Measurements from ENCODE around the gene KIF13A.
"Not testable (repeated sequence)": the region's sequence is repeated elsewhere in the genome, so short reads cannot be mapped to it uniquely, and the experiment has no call there.

The KIF13A gene

GRCh38 chr6:17987447-17987696 is at the start of gene KIF13A:
KIF13A (minus strand) TSS chr6:17987635; CDS start chr6:17987463, 172 bp downstream.
- DNase-seq: no peak

GRCh38 chr6:18036781-18037180 is 49.3 kb upstream of the KIF13A start:
- DNase-seq: no peak

DNA sequence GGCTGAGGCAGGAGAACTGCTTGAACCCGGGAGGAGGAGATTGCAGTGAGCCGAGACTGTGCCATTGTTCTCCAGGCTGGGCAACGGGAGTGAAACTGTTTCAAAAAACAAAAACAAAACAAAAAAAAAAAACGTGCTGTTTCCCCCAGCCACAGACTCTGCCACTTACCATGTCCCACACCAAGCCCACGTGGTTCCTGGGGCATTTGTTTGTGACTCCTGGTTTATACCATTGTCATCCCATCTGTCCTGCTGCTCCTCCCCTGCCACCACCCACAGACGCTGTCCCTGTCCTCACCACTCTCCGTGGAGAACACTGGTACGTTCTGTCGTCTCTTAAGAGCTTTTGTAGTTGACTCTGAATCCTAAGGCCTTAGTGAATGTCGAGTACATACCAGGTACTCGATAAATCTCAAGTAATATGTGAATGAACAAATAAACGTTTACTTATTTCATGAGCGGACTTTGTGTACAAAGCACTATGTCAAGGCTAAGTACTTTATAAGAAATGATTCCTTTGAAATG is 48.0 kb upstream of the KIF13A start:
- no peak for DNase-seq

- DNase-seq: no peak
Observed at GRCh38 chr6:18034798-18035202, 47.4 kb upstream of the KIF13A start.

DNA sequence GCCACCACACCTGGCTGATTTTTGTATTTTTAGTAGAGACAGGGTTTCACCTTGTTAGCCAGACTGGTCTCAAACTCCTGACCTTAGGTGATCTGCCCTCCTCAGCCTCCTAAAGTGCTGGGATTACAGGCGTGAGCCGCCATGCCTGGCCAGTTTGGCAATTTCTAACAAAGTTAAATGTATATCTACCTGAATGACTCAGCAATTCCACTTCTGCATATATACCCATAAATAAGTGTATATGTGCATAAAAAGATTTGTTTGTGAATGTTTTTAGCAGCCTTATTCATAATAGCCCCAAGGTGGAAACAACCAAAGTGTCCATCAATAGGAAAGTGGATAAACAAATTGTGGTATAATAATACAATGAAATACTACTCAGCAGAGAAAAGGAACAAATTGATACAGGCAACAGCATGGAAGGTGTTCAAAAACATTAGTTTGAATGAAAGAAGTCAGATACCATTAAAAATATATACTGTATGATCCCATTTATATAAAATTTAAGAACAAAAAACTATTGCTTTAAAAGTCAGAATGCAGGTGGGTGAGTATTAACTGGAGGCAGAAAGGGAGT is 44.3 kb upstream of the KIF13A start:
- DNase-seq: no peak

- no peak for DNase-seq
Observed at GRCh38 chr6:18031189-18031588, 43.8 kb upstream of the KIF13A start.

GRCh38 chr6:18028332-18028731 is 40.9 kb upstream of the KIF13A start:
- DNase-seq: no peak

- DNase-seq: no peak
Observed at GRCh38 chr6:18025596-18025995, 38.2 kb upstream of the KIF13A start.

DNA sequence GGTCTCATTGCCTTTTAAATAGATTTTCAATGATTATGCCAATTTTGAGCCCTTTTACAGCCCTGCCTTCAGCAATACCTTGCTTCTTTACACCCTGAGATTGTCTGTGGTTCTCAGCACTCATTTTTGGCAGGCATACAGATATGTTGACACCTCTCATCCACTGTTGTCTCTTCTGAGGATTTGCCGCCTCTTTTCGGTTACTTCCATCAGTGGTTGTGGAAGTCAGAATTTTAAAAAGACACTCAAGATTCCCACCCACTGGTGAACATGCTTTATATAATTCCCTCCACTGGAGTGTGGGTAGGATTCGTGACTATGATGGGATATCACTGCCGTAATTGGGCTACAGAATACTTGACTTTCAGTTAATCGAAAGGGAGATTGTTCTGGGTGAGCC is 37.4 kb upstream of the KIF13A start:
- DNase-seq: no peak

GRCh38 chr6:18023891-18024290 is 36.5 kb upstream of the KIF13A start:
- no peak for DNase-seq

DNA sequence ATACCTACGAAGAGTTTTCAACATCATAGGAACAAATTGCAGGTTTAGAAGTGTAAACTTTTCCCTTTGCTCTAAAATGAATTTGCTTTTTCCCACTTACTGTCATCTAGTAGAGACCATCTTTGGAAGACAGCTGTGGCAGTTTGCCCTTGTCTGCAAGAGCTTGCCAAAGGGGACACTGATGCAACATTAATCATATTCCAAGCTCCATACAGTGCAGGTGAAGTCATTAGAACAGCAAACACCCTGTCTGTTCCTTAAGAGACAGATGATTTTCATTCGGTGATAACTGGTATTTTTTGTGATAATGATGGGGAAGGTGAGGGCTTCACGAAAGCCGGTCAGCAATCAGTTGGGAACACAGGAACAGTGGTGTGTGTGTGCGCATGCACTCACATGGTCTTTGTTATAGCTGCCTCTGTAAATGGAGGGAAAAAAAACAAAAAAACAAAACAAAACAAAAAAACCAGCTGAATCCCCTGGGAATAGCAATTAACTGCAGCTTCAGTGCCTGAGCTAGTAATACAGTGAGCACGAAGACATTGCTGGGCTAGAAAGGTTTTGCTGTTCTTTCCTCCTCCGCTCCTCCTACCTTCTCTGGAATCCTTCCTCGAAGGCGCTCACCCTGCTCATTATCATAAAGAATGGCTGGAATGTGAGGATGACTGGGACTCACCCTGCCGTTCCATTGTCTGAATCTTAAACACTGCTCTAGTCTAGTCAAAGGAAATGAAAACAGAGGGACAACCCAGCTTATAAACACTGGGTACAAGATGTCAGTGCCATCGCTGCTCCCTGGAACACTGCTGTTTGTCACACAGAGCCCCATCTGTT is 35.2 kb upstream of the KIF13A start:
- DNase-seq: no peak

- no peak for DNase-seq
Observed at GRCh38 chr6:18021166-18021850, 33.9 kb upstream of the KIF13A start.

DNA sequence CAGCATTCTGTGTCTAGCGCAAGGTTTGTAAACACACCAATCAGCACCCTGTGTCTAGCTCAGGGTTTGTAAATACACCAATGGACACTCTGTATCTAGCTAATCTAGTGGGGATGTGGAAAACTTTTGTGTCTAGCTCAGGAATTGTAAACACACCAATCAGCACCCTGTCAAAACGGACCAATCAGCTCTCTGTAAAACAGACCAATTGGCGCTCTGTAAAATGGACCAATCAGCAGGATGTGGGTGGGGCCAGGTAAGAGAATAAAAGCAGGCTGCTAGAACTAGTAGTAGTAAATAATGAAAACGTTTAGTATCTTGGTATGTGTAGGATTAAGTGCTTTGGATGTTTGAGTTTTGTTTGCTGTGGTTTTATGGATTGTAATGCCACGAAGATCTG is 33.1 kb upstream of the KIF13A start:
- DNase-seq: not testable (repeated sequence)

DNA sequence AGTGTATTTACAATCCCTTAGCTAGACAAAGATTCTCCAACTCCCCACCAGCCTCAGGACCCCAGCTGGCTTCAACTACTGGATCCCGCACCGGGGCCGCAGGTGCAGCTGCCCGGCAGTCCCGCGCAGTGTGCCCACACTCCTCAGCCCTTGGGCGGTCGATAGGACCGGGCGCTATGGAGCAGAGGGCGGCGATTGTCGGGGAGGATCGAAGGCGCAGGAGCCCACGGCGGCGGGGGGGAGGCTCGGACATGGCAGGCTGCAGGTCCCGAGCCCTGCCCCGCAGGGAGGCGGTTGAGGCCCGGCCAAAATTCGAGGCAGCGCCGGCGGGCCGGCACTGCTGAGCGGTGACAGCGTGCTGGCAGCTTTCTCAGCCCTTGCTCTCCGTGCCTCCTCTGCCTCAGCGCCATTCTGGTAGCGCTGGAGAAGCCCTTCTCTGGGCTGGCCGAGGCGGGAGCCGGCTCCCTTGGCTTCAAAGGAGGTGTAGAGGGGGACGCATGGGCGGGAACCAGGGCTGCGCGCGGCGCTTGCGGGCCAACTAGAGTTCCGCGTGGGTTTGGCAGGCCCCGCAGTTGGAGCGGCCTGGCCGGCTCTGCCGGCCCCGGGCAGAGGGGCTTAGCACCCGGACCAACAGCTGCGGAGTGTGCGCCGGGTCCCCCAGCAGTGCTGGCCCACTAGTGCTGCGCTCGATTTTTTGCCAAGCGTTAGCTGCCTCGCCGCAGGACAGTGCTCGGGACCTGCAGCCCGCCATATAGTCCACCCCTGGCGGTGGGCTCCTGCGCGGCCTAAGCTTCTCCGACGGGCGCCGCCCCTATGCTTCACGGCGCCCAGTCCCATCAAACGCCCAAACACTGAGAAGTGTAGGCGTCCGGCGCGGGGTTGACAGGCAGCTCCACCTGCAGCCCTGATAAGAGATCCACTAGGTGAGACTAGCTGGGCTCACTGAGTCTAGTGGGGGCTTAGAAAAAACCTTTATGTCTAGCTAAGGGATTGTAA is 32.4 kb upstream of the KIF13A start:
- no peak for DNase-seq

- not testable (repeated sequence) for DNase-seq
Observed at GRCh38 chr6:18019133-18019532, 31.7 kb upstream of the KIF13A start.

DNA sequence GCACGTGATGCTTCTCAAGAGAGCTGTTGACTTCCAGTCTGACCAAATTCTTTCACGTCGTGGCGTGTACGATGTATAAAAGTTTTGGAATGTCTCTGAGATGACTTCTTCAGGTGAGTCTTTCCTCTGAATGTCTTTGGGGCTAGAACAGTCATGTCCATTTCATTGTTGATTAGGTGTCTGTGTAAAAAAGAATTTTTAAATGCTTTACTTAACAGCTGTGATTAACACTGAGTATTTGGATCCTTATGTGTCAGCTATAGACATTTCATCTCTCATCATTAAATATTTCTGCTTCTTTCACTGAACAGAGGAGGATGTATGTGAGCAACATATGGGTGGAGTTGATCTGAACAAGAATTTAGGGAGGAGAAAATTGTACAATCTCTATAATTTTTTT is 29.3 kb upstream of the KIF13A start:
- DNase-seq: no peak

DNA sequence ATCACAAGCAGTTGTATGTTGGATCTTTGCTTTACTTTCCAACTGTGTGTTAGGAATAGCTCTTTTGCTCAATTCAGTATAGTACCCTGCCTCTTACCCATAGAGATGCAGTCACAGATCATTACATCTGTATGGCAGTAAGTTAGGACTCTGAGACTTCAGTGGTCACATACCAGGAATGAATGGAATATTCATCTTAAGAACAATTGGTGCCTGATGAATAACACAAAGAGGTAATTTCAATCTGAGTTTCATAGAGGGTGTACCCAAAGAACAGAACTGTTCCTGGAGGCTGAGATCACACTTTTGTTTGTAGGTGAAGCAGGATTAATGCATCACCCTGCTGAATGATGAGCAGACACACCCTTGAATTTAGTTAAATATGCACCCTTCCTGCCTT is 28.7 kb upstream of the KIF13A start:
- DNase-seq: no peak

DNA sequence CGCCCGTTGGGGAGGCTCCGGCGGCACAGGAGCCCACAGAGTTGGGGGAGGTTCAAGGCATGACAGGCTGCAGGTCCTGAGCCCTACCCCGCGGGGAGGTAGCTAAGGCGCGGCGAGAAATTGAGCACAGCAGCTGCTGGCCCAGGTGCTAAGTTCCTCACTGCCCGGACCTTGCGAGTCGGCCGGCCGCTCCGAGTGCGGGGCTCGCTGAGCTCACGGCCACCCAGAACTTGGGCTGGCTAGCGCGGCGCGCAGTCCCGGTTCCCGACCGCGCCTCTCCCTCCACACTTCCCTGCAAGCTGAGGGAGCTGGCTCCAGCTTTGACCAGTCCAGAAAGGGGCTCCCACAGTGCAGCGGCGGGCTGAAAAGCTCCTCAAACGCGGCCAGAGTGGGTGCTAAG is 23.9 kb upstream of the KIF13A start:
- no peak for DNase-seq

DNA sequence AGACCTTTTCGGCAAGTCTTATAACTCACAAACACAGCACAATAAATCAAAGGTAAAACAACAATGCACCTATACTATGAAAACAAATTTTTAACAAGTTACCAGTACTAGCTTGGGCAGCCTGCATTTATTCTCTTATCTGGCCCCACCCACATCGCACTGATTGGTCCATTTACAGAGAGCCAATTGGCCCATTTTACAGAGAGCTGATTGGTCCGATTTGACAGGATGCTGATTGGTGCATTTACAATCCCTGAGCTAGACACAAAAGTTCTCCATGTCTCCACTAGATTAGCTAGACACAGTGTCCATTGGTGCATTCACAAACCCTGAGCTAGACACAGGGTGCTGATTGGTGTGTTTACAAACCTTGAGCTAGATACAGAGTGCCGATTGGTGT is 23.1 kb upstream of the KIF13A start:
- not testable (repeated sequence) for DNase-seq

DNA sequence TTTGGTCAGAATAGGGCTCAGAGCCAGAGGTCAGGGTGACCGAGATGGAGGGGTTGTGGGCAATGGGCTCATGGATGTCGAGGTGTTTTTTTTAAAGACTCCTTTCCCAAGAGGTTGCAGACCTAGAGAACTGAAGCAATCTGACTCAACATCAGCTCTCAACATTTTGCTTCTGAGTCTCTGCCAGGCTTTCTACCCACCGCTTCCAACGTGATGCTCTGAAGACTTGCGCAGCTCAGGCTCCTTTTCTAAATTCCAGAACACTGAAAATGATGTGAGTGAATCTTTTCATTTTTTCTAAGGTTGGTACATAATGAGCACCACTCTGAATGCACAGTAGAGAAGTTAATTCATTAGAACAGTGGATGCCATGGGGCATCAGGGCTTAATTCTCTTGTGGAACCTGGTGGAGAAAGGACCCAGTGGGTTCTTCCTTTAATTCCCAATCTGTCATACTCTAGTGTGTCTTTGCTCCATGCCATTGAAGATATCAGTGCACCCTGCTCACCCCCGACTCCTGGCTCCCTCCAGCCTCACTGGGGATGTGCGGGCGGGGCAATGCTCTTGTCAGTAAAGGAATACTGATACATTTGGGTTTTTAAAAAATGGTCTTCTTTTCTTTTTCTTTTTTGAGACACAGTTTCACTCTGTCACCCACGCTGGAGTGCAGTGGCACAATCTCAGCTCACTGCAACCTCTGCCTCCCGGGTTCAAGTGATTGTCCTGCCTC is 17.0 kb upstream of the KIF13A start:
- DNase-seq: no peak

DNA sequence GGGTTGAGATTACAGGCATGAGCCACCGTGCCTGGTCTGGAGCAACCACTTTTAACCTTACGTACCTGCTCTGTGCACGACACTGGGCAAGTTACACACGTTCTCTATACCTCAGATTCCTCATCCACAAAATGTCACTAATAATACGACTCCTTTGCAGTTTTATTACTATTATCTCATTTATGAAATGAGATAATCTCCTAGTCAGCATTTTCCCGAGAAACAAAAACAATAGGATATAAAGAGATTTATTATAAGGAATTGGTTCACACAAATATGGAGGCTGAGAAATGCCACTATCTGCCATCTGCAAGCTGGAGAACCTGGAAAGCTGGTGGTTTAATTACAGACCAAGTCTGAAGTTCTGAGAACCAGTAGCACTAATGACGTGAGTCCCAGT is 12.0 kb upstream of the KIF13A start:
- DNase-seq: no peak

- no peak for DNase-seq
Observed at GRCh38 chr6:17998442-17998841, 11.0 kb upstream of the KIF13A start.

All from CD4-positive, alpha-beta T cell treated with Interleukin-4 for 1 hour (primary cell).